OCI-LY7 (cell line): ENCODE data around the gene ACER1. TPM values are rescaled to one million over a fixed set of nuclear protein-coding genes. Genes with fewer than 3 reads are reported as not detected.

ENCODE experiments used
- Bru-seq: library from RNA; stranded (reverse); fragments of 400-500 nt; gene quantifications from one replicate; lab custom pipeline; 2021; lab: Mats Ljungman, UMichigan
- BruChase-seq, 2 experiments: library from RNA; stranded (reverse); fragments of 400-500 nt; gene quantifications; one replicate each; lab custom pipeline; 2021; lab: Mats Ljungman, UMichigan
- BruUV-seq: library from RNA; stranded (reverse); fragments of 400-500 nt; replicated peaks from 2 replicates; lab custom pipeline; 2021; lab: Mats Ljungman, UMichigan
- CTCF ChIA-PET: fragments of 300-600 bp; sonication (Branson Sonifier 250); formaldehyde crosslinking; loops from one replicate; lab custom pipeline; 2022; ENCODE audit warnings: antibody characterized with exemption; ENCODE audit not compliant: unreplicated experiment; lab: Charles Lee
- POLR2A ChIA-PET: fragments of 300-600 bp; sonication (Branson Sonifier 250); formaldehyde crosslinking; loops from one replicate; lab custom pipeline; 2022; ENCODE audit warnings: antibody characterized with exemption; lab: Charles Lee
- DNase-seq: peaks from one replicate; pipeline ENCODE4 v3.0.0-alpha.2; 2015; ENCODE audit warnings: low spot score
- H2AFZ ChIP-seq: fragments of 200-600 bp; sonication (generic), shearing (Covaris generic); 2 replicates; pipeline ENCODE4 v1.6.1; 2014; ENCODE audit warnings: mild to moderate bottlenecking, antibody characterized with exemption, low read length, moderate library complexity
- H3K27ac ChIP-seq: fragments of 200-600 bp; sonication (generic); 2 replicates; pipeline ENCODE4 v1.5.1; 2014; ENCODE audit warnings: mixed run types, low read depth, mild to moderate bottlenecking, moderate library complexity, low read length, inconsistent platforms; ENCODE audit not compliant: poor library complexity, severe bottlenecking
- H3K36me3 ChIP-seq: fragments of 200-600 bp; sonication (generic); 2 replicates; pipeline ENCODE4 v1.6.1; 2014; ENCODE audit warnings: mild to moderate bottlenecking, antibody characterized with exemption, low read length, moderate library complexity, mixed read lengths; ENCODE audit not compliant: insufficient read depth
- H3K4me1 ChIP-seq: fragments of 200-600 bp; sonication (generic); 2 replicates; pipeline ENCODE4 v1.5.1; 2014; ENCODE audit warnings: mild to moderate bottlenecking, low read length; ENCODE audit not compliant: insufficient read depth, poor library complexity, severe bottlenecking
- H3K4me2 ChIP-seq: fragments of 200-600 bp; sonication (generic); 2 replicates; pipeline ENCODE4 v1.6.1; 2014; ENCODE audit warnings: mild to moderate bottlenecking, low read length
- H3K4me3 ChIP-seq: fragments of 200-600 bp; sonication (generic); 2 replicates; pipeline ENCODE4 v1.5.1; 2014; ENCODE audit warnings: mild to moderate bottlenecking, low read depth, low read length; ENCODE audit not compliant: poor library complexity, severe bottlenecking
- H3K79me2 ChIP-seq: fragments of 200-600 bp; sonication (generic); 2 replicates; pipeline ENCODE4 v1.6.1; 2016; ENCODE audit warnings: low read depth, mild to moderate bottlenecking, low read length, moderate library complexity, mixed read lengths; ENCODE audit not compliant: insufficient read depth
- H3K9me2 ChIP-seq: fragments of 200-600 bp; sonication (generic); 2 replicates; pipeline ENCODE4 v1.6.1; 2016; ENCODE audit warnings: mild to moderate bottlenecking, low read length, mixed read lengths; ENCODE audit not compliant: insufficient read depth
- H3K9me3 ChIP-seq: fragments of 200-600 bp; sonication (generic); 2 replicates; pipeline ENCODE4 v1.6.1; 2014; ENCODE audit warnings: mild to moderate bottlenecking, mixed run types, low read length, mixed read lengths
- H4K20me1 ChIP-seq: fragments of 200-600 bp; sonication (generic); 2 replicates; pipeline ENCODE4 v1.6.1; 2014; ENCODE audit warnings: mild to moderate bottlenecking, antibody characterized with exemption, low read length, moderate library complexity, mixed read lengths; ENCODE audit not compliant: insufficient read depth
- CTCF ChIP-seq: fragments of 200-600 bp; sonication (generic); conservative IDR thresholded peaks from 2 replicates; pipeline ENCODE4 v1.5.1; 2014; ENCODE audit warnings: mild to moderate bottlenecking, antibody characterized with exemption, low read length, moderate library complexity, mixed read lengths
- EZH2phosphoT487 ChIP-seq: fragments of 200-600 bp; sonication (generic); IDR thresholded peaks from 2 replicates; pipeline ENCODE4 v1.6.1; 2018; ENCODE audit warnings: low read depth, borderline replicate concordance, mild to moderate bottlenecking, mixed run types, antibody characterized with exemption, low read length, moderate library complexity, mixed read lengths
- intact Hi-C: fragments of 100-400 bp; cut with micrococcal nuclease; formaldehyde crosslinking; loops from one replicate; pipeline ENCODE4 v1.10.0; 2022; ENCODE audit not compliant: unreplicated experiment
- long read RNA-seq: library from polyadenylated mRNA; stranded (forward); transcript quantifications from one replicate; pipeline ENCODE4 v2.0.0, GENCODE V29; 2022
- total RNA-seq, 2 experiments: library from RNA; depleted of rRNA in 1 of 2; stranded (reverse); fragments of >200 nt in 1 of 2; shearing (Covaris generic) in 1 of 2; gene quantifications; 2 replicates each; pipeline ENCODE4 v1.2.3, GENCODE V29; 2014 to 2022

Gene ACER1
- total RNA-seq (2014; rRNA removed; shearing (Covaris generic)) = not detected in 2 replicates
- not detected in 2 replicates for total RNA-seq (2022)
- percentile 19 among the genes with signal in this experiment for Bru-seq, nascent RNA
- percentile 19 among the genes with signal in this experiment for BruChase-seq, experiment 1, labeled RNA remaining after a 6-hour chase
- percentile 17 among the genes with signal in this experiment for BruChase-seq, experiment 2, labeled RNA remaining after a 2-hour chase
- long read RNA-seq = 0 reads

DNA sequence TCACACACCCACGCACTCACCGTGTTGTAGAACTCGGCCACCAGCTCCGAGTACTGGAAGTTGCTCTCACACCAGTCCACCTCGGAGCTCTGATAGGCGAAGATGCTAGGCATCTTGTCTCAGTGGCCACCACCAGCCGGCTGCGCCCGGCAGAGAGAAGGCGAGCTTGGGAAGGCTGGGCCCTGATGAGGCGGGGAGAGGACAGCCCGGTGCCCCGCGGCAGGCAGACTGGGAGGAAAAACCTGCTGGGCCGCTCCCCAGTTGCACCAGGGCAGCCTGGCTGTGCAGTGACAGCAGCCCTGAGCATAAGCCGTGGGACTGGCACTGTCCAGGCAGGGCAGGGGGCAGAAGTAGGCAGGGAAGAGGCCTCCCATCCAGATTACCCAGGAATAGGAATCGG lies at the start of gene ACER1:
Gene ACER1 (minus strand): TSS at position 174 of the 400 bp plus-strand sequence. CDS start 61 bp downstream, at position 113.
- H2AFZ ChIP-seq = no peak within 1 kb of the TSS
- DNase-seq = no peak
- no peak within 1 kb of the TSS for H3K4me3 ChIP-seq
- H3K4me1 ChIP-seq = no peaks in the 10 kb centered on the region
- no peaks in the 10 kb centered on the region for H3K9me3 ChIP-seq
- intact Hi-C loops = no loop called here
- BruUV-seq = no TSS peak
- H3K27ac ChIP-seq = no peak within 1 kb of the TSS
- ChIA-PET POLR2A (no interaction called here), CTCF (no interaction called here)
- H3K36me3 ChIP-seq = no peaks in the 10 kb centered on the region
- H3K4me2 ChIP-seq = no peak within 1 kb of the TSS
- H3K79me2 ChIP-seq = no peaks in the 10 kb centered on the region
- H4K20me1 ChIP-seq = no peaks in the 10 kb centered on the region
- no peaks in the 10 kb centered on the region for H3K9me2 ChIP-seq
- TF ChIP-seq EZH2phosphoT487 (no peak), CTCF (no peak)

DNA sequence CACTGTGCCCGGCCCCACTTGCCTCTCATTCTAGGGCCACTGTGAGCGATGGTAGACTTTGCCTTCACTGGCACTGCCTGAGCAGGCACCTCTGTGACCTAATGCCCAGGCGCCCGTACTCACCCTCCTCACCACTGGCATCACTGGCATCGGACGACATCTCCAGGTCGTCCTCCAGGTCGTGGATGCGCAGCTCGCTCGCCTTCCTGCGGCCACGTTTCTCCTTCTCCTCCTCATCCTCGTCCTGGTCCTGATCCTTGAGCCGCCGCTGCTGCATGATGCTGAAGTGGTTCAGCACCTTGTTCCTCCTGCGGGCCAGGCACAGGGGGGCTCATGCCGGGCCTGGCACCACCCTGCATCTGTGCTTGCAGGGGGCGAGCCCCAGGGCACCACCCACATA lies 49.8 kb upstream of the ACER1 start:
- POLR2A ChIA-PET = interaction anchor here (0.9 kb wide), 1 partner anchor 11 kb away, joined by 4 read pairs; the partner anchor contains the start of gene ALKBH7
- Histone ChIP-seq H3K4me1 (no peaks in the 10 kb centered on the region), H3K9me3 (no peaks in the 10 kb centered on the region), H3K36me3 (peaks cover 88% of the 10 kb centered on the region), H3K4me3 (no peak overlapping the region), H3K79me2 (no peaks in the 10 kb centered on the region), H3K4me2 (no peak overlapping the region), H4K20me1 (no peaks in the 10 kb centered on the region), H2AFZ (no peak overlapping the region), H3K9me2 (no peaks in the 10 kb centered on the region), H3K27ac (no peak overlapping the region)
- BruUV-seq = no TSS peak
- intact Hi-C loops = no loop called here
- CTCF ChIA-PET = interaction anchor here (0.6 kb wide), 1 partner anchor 477 kb away, joined by 3 read pairs; no protein-coding TSS in a partner anchor
- TF ChIP-seq CTCF = no peak
- no peak for TF ChIP-seq EZH2phosphoT487
- no peak for DNase-seq

- Histone ChIP-seq H3K4me1 (no peaks in the 10 kb centered on the region), H3K4me3 (no peak overlapping the region), H2AFZ (no peak overlapping the region), H3K27ac (no peak overlapping the region), H3K9me2 (no peaks in the 10 kb centered on the region), H3K4me2 (no peak overlapping the region), H3K36me3 (peaks cover 76% of the 10 kb centered on the region), H4K20me1 (no peaks in the 10 kb centered on the region), H3K9me3 (no peaks in the 10 kb centered on the region), H3K79me2 (no peaks in the 10 kb centered on the region)
- POLR2A ChIA-PET = no interaction called here
- intact Hi-C loops = no loop called here
- CTCF ChIA-PET = no interaction called here
- no peak for TF ChIP-seq CTCF
- no peak for TF ChIP-seq EZH2phosphoT487
- no peak for DNase-seq
- BruUV-seq = no TSS peak
Measured at GRCh38 chr19:6381030-6381750, 47.8 kb upstream of the ACER1 start.
